Measurements from ENCODE around the gene ECHDC1.

DNA sequence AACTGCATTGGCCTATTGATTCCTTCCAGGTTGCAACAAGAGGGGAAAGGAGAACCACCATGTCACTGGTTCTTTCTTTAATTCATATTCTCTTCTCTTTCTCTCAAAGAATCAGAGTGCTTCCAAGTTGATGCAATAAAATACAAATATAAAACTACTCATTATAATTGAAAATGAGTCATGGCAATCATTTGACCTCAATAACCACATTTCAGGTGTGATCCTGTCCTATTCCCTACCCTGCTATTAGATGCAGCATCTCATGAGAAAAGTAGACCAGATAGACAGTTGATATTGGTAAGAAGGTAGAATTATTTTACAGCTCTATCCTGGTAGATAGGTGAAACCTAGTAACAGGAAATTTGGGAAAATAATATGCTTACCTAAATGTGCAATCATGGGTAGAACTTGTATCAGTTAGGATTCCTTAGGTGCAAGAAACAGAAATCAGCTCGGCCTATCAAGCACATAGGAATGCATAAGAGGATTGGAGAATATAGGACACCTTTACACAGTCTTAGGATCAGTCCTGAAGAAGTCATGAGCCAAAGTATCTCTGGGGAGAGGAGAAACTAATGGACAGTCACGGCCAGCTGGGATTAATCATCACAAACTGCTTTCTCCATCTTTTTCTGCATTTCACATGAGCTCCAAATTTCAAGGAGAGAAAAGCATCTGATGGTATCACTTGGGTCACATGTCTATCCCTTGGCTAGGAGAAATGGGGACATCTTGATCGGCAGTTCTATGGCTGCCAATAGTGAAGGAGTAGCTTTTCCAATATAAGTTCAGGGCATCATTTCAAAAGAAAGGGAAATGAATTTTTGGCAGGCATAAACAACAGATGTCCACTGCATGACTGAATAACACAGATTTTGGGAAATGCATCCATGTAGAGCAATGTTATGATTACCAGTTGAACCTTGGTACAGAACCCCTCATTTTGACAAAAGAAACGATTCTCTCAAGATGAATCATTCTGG lies 96.0 kb downstream of the ECHDC1 start:
- TF ChIP-seq, protein P1, sequence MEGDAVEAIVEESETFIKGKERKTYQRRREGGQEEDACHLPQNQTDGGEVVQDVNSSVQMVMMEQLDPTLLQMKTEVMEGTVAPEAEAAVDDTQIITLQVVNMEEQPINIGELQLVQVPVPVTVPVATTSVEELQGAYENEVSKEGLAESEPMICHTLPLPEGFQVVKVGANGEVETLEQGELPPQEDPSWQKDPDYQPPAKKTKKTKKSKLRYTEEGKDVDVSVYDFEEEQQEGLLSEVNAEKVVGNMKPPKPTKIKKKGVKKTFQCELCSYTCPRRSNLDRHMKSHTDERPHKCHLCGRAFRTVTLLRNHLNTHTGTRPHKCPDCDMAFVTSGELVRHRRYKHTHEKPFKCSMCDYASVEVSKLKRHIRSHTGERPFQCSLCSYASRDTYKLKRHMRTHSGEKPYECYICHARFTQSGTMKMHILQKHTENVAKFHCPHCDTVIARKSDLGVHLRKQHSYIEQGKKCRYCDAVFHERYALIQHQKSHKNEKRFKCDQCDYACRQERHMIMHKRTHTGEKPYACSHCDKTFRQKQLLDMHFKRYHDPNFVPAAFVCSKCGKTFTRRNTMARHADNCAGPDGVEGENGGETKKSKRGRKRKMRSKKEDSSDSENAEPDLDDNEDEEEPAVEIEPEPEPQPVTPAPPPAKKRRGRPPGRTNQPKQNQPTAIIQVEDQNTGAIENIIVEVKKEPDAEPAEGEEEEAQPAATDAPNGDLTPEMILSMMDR (IDR thresholded peaks at IDR 0.05; ENCODE audit: insufficient read depth, low read depth, low read length): no peak
- no peak for TF ChIP-seq EZH2 (IDR thresholded peaks at IDR 0.05; ENCODE audit: insufficient read depth, low read length)
